GM19397 (cell line): ENCODE results near the gene SLC5A12.

Experiments used
- ATAC-seq: cut with Tn5 transposase; IDR thresholded peaks from one replicate; pipeline ENCODE4 v1.9.1; 2021; ENCODE audit warnings: mild to moderate bottlenecking, moderate library complexity; ENCODE audit not compliant: unreplicated experiment

SLC5A12 gene, protein sequence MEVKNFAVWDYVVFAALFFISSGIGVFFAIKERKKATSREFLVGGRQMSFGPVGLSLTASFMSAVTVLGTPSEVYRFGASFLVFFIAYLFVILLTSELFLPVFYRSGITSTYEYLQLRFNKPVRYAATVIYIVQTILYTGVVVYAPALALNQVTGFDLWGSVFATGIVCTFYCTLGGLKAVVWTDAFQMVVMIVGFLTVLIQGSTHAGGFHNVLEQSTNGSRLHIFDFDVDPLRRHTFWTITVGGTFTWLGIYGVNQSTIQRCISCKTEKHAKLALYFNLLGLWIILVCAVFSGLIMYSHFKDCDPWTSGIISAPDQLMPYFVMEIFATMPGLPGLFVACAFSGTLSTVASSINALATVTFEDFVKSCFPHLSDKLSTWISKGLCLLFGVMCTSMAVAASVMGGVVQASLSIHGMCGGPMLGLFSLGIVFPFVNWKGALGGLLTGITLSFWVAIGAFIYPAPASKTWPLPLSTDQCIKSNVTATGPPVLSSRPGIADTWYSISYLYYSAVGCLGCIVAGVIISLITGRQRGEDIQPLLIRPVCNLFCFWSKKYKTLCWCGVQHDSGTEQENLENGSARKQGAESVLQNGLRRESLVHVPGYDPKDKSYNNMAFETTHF

DNA sequence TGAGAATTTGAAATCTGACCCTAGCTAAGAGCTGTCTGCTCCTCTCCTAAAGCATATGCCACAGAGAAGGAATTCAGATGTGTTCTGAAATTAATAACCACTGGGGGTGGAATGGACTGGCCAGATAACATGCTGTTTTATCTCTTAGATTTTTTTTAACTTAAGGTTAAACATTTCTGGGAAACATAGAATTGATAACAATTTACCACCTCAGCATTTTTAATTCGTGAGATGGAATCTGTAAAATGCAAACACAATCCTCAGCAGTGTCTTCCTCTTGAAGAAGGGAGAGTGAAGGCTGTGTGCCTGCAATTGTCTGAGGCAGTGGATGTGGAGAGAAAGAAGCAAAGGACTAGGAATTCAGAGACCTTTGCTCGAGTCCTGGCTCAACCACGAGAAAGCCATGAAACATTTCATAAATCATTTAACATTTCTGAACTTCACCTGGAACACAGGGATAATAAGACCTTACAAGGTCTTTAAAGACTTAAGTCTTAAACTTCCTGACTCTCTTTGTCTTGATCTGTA is at the start of gene SLC5A12:
SLC5A12 (minus strand) TSS at position 113 of the 528 bp plus-strand sequence. CDS start 346 bp downstream, outside the sequence.
- ATAC-seq, result no peak

DNA sequence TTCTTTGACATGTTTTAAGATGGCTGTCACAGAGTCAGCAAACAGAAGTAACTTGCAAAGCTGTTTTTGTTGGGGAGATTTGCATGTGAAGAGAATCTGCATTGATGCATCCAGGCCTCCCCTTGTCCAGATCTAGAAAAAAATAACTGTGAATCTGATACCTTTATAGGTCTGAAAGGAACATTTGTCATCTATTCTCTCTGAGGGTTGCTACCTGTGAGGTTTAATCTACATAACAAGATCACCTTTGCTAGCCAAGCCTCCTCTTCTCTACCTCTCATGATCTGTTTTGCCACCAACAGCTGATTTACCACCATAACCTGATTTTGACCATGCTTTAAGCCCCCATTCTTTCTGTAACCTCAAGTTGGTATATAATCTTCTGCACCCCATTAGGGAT is 47.2 kb upstream of the SLC5A12 start:
- ATAC-seq, result no peak

DNA sequence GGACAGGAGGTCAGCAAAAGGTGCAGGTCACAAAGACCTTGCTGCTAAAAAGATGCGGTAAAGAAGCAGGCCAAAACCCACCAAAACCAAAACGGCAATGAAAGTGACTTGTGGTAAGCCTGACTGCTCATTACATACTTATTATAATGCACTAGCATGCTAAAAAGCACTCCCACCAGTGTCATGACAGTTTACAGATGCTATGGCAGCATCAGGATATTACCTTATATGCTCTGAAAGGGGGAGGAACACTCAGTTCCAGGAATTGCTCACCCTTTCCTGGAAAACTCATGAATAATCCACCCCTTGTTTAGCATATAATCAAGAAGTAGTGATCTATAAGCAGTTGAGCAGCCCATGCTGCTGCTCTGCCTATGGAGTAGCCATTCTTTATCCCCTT is 45.2 kb upstream of the SLC5A12 start:
- ATAC-seq, result no peak

DNA sequence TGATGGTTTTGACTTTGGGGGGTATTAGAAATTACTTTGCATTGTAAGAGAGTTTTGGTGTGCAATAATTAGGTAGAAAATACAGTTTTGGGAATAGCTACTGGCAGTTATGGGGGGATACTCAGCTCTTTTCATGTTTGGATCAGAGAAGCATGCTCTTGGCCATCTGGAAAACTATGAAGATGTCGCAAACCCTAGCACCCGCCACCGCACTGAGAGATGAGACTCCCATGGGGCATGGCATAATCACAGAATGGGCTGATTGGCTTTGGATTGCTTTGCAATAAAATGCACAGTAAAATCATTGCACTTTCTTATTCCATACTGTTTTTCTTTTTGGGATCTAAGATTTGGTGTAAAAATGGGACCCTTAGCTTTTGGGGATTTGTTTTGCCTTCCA is 43.5 kb upstream of the SLC5A12 start:
- ATAC-seq, result no peak

DNA sequence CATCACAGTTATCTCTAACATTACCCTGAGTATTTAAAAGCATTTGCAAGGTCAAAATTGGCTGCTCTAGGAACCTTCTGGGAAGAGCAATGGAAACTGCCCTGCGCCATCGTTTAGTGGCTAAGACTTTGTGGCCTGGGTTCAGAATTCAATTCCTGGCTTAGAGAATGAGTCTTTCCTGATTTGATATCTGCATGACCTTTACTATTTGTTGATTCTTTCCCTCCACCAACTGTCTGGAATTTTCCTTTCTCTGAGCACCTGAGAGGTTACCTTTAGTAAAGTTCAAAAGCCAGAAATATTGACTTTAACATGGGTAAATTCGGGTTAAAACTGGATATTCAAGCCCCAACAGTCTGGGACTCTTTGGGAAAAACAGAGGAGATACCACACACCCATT is 43.0 kb upstream of the SLC5A12 start:
- ATAC-seq, result no peak

DNA sequence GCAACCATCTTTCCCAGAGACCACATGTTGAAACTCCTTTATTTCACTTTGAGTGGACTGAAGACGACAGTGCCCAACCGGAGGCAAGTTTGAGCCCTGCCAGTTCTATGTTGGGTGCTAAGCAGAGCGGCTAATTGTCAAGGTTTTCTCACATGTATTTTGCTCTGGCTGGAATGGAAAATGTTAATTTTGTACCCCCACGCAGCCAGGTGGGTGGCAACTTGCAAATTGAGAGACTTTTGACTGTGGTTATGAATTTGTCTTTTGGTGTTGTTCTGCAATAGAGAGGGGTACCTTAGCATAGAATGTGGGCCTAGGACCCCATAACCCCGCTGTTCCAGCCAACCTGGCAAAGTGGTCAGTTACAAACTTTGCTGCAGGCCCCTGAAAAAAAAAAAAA is 42.5 kb upstream of the SLC5A12 start:
- no peak for ATAC-seq

DNA sequence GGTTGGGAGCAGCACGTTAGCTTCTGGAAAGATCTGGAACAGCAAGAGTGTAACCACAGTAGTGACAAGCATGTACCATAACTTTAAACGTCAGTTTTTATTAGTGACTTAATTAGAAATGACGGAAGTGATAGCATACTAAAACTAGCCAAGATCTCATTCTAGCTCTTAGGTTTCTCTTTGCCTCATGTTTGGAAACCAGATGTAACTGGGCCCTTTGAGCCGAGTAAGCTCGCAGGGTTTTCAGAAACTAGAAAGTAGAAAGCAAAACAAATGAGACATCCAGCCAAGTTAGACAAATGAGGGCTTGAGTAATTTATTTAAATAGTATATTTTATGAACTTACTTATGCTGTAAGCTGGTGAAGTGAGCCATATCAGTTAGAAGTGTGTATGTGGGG is 40.2 kb upstream of the SLC5A12 start:
- no peak for ATAC-seq

DNA sequence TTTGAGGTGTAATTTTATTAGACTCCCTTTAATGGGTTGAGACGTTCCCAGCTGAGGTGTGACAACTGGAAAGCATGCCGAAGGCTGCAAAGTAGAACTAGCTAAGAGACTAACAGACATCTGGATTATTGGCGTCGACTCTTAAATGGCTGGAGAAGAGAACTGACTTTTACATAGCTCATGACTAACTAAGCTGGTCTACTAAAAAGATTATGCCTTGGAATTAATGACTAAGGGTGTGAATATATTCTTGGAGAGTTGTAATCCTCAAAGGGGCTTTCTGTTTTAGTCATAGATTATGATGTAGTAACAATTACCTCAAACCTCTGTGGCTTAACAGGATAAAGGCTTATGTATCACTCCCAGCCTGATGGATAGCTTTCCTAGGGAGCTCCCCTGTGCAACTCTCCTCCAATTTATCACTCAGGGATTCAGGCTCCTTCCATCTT is 39.5 kb upstream of the SLC5A12 start:
- no peak for ATAC-seq

DNA sequence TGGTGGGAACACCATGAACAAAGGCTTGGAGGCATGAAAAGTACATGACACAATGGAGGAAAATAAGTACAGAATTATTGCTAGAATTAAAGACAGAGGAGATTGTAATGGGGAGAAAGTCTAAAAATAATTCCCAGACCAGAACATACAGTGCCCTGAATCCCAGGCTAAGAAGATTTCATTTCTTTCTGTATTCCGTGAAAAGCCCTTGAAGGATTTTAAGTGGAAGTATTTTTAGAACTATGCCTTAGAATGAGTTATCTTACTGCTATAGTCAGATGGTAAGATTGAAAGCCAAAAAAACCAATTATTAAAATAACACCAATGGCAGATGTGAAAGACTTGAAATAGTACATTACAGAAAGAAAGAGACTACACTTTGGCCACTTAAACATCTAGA is 36.1 kb upstream of the SLC5A12 start:
- ATAC-seq, result no peak

DNA sequence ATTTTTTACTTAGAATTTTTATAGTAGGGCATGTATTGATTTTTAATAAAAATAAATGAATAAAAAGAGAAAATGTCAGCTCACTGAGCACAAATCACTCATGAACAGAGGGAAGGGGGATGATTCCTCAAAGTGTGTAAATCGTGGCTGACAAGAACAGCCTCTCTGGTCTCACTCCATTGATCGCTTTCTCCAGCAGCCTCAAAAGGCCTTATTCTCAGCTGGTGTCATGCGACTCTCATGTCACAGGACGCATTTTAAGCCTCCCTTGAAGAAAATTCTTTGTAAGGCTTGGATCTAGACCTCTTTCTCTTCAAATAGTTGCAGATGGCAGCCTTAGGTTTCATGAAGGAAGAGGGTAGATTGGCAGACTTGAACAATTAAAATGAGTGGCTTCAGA is 33.9 kb upstream of the SLC5A12 start:
- no peak for ATAC-seq

DNA sequence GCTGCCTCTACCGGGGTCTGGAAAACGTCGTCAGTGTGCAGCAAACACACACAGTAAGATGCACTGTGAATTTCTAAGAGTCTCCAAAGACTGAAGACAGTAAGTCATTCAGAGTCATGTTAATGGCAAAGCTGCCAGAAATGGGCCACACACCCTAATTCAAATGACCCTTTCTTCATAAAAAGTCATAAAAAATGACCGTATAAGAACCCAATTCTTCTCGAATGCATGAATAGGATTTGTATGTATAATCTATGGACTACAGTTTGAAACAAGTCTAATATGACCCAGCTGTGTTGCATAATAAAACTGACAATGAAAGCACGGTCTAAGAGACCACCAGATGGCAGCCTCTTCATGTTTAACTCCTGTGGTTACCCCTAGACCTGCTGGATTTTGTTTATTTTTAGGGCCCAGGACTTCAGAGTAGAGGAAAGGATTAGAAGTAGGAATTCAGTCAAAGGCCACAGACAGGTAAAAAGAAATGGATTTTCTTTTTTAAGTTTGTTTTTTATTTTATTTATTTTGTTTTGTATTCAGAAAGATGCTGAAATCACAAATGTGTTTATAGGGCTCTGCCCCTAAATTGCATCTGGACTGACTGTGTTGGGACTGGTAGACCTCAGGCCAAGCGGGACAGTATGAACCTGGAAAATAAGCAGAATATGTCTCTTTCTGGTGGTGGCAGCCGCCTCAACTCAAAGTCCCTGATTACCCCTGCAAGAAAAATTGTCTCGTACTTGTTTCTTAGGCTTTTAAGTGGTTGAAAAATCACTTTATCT is 32.1 kb upstream of the SLC5A12 start:
- ATAC-seq, result no peak

DNA sequence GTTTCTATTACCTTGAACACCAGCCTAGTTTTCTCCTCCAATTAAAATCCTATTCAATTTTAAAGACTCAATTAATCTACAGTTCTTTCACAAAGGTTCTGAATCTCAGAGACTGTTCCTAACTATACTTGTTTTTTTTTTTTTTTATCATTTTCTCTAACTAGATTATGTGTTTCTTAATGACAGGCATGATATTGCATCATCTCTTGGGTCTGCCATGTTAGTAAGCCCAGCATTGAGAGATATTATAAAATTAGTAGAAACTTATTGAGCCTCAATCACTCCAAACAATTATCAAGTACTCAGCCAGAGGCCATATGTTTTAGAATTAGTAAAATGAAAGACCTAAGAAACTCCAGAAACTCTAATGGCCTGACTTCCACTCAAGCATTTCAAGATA is 28.1 kb upstream of the SLC5A12 start:
- ATAC-seq, result no peak

DNA sequence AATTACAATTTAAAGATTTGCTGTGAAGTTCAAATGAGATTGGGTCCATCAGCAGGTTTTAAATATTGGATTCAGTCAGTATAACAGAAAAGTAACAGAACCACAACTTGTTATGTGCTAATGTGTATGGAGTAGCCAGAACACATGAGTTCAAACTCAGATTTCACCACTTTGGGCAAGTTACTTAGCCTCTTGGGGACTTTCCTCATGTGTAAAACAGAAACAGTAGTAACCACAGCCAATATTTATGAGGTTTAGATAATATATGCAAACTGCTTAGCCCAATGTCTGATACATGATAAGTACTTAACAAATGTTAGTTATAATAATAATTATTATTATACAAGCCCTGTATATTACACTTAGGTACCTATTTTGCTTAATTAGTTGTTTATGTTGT is 21.8 kb upstream of the SLC5A12 start:
- ATAC-seq, result peak; percentile 74

DNA sequence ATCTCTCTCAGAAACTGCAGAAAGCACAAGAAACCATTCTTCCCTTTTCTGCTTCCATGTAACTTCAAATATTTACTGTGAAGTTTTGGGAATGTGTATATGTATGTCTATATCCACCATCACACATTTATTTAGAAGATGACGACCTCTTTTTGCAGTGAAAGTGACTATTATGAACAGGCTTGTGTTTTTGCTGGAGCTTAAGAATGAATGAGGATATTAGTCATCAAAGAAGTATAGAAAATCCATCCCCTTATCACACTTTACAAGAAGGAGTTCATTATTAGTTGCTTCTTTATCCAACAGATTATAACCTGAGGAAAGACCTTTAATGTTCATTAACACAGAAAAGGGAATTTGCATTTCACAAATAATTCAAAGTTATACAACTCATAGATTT is 21.1 kb upstream of the SLC5A12 start:
- ATAC-seq, result no peak

DNA sequence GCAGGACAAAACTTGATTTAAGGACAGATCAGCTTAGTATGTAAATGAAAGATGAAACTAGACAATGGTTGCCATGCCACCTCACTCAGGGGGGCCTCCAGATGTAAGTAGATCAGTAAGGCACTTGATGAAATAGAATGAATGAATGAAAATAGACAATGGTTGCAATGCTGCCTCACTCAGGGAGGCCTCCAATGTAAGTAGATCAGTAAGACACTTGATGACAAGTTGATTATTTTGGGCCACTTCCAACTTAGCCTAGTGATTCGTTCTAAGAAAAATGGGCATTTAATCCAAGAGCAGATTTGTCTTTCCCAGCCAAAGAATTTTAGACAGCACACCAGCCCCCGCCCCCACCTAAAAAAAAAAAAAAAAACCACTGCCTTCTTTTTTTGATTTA is 19.2 kb upstream of the SLC5A12 start:
- no peak for ATAC-seq

DNA sequence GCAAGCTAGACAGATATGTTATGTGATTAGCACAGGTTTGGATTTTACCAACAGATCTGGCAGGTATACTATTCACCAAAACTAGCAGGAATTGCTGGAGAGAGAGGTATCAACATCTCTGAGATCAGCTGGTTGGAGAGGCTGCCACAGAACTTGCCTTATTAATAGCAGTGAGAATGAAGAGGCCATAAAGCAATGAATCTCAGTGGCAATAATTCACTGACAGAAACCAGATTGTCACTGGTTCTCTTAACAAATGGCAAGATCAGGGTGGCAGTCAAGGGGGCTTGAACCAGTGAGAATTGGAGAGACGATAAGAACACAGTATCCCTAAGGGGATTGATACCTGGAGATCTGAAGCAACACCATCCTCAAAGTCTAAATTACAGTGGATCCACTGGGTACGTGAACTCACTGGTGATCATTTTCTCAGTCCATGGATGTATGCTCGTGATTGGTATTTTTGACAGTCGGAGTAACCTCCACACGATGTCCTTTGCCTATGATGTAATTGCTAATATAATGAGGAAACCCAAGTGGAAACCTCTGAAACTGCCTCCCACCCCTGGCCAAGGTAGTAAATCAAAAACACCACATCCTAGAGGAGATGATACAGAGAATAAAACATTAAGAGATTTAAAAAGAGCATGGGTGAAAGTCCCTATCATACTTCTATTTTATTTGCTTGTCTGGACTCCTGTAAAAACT is 17.7 kb upstream of the SLC5A12 start:
- no peak for ATAC-seq

DNA sequence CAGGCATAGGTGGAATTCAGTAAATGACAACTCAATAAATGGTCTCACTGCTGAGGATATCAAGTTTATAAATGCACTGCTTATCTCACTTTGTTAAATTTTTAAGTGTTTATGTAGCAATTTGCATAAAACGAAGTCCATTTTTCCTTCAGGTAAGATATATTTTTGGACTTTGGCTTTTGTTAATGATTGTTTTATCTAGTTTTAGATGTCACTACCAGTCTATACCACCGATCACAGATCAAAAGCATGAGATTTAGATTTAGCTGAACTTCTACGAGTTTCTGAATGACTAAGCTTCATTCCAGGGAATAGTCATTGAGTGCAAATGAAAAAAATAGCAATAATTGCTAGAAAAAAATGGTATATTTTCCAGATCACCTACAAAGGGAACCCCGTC is 12.8 kb upstream of the SLC5A12 start:
- no peak for ATAC-seq

DNA sequence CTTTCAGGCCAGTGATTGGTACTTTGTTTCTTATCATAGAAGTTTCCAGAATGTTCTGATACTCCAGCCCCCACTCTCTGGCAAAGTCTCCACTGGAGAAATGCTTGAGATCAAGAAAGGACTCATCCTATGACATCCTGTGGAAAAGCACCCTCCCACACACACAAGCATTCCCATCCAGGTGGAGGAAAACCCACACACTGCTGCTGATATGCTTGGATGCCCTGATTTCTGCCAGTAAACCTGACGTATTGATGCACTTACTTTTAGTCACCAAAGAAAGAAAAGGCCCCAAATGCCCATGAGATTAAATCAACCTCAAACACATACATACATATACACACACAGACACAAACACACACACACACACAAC is 9.2 kb upstream of the SLC5A12 start:
- no peak for ATAC-seq

DNA sequence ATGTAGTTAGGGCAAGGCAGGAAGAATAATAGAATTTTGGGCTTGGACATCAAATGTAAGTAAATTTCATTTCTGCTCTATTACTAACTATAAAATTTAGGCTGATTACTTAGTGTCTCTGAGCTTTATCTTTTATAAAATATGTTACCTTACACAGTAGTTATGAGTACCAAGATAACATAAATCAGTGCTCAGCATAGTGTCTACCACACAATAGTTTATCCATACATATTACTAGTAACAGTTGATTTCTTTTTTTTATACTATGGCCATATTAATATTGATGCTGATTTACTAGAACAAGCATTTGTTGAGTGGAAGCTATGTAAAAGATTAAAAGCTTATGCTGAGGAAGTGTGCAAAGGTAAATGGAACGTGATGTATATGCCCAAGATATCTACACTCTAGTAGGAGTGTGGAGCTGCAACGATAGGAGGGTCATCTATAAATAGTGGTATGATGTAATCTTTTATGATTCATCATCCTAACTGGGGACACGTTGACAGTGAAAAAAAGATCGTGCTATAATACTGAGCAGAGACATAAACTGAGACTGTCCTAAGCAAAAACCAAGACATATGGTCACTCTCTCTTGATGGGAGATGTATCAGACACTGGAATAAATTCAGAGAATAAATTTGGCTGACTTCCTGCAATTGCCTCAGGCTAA is 8.7 kb upstream of the SLC5A12 start:
- ATAC-seq, result no peak

DNA sequence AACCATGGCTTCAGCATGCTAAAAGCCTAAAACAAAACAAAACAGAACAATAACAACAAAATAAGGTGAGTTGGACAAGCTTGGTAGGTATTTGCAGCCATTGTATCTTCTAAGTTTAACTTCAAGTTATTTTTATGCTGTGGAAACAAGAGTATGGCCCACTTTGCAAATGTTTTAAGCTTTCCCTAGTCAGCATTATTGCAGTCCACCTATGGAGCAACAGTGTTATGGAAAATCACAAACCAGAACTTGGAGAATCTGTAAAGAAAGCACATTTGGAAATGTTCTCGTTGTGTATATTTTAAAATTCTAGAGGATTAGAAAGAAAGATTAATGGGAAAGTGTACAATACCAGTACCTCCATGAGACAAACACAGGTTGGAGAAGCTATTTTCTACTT is 7.4 kb upstream of the SLC5A12 start:
- no peak for ATAC-seq
